GM12878 (cell line): ENCODE measurements around the gene MTHFD1L.

Source experiments
- ASH2L ChIP-seq: fragments of 300-600, 200-600 bp; sonication (generic); IDR thresholded peaks from 2 replicates; pipeline ENCODE4 v1.6.1; 2017; ENCODE audit warnings: low read depth, mild to moderate bottlenecking, borderline replicate concordance
- EP300 ChIP-seq, 2 experiments: fragments of 150-350 bp in 1 of 2; IDR thresholded peaks; 2 replicates each; pipeline ENCODE4 v1.6.1; 2011 to 2012; ENCODE audit warnings: low read depth in 2 of 2, low read length in 2 of 2, borderline replicate concordance in 1 of 2, improper control_type of control experiment in 1 of 2, inconsistent platforms in 1 of 2; ENCODE audit not compliant: control insufficient read depth in 1 of 2
- EZH2 ChIP-seq: IDR thresholded peaks from 2 replicates; pipeline ENCODE4 v1.6.1; 2012; ENCODE audit warnings: low read depth, mild to moderate bottlenecking, control low read depth, inconsistent platforms, low read length, borderline replicate concordance; ENCODE audit not compliant: control insufficient read depth
- MXI1 ChIP-seq: fragments of 150-350 bp; IDR thresholded peaks from 2 replicates; pipeline ENCODE4 v1.6.1; 2011; ENCODE audit warnings: low read depth, mild to moderate bottlenecking, inconsistent platforms, low read length, improper control_type of control experiment
- POLR2A ChIP-seq: IDR thresholded peaks from 2 replicates; pipeline ENCODE4 v1.6.1; 2011; ENCODE audit warnings: low read depth, mild to moderate bottlenecking, low read length
- SUZ12 ChIP-seq: fragments of 200-600 bp; sonication (generic); IDR thresholded peaks from one replicate; pipeline ENCODE4 v1.6.1; 2018; ENCODE audit warnings: antibody characterized with exemption, mild to moderate bottlenecking; ENCODE audit not compliant: unreplicated experiment
- ZNF384 ChIP-seq: IDR thresholded peaks from 2 replicates; pipeline ENCODE4 v1.6.1; 2012; ENCODE audit warnings: low read depth, mild to moderate bottlenecking, low read length, improper control_type of control experiment, borderline replicate concordance
- TF ChIP-seq, protein P1 (sequence below), 3 experiments: IDR thresholded peaks in 2 of 3; conservative IDR thresholded peaks in 1 of 3; 2 replicates each; pipeline ENCODE4 v1.5.1; 2011; ENCODE audit warnings: low read depth in 3 of 3, low read length in 3 of 3, mild to moderate bottlenecking in 3 of 3, control low read depth in 2 of 3, moderate library complexity in 2 of 3, inconsistent platforms in 1 of 3, mixed read lengths in 1 of 3; ENCODE audit not compliant: control insufficient read depth in 2 of 3, insufficient read depth in 1 of 3; ENCODE audit errors: extremely low read depth in 1 of 3
- TF ChIP-seq, protein P2 (sequence below): IDR thresholded peaks from 2 replicates; pipeline ENCODE4 v1.6.1; 2012; ENCODE audit warnings: mild to moderate bottlenecking, low read depth, low read length
- TF ChIP-seq, protein P3 (sequence below): fragments of 450-650 bp; IDR thresholded peaks from 2 replicates; pipeline ENCODE4 v1.6.1; 2014; ENCODE audit warnings: mild to moderate bottlenecking
- TF ChIP-seq, protein P4 (sequence below): fragments of 150-350 bp; IDR thresholded peaks from 2 replicates; pipeline ENCODE4 v1.6.1; 2016; ENCODE audit warnings: low read depth, low read length

DNA sequence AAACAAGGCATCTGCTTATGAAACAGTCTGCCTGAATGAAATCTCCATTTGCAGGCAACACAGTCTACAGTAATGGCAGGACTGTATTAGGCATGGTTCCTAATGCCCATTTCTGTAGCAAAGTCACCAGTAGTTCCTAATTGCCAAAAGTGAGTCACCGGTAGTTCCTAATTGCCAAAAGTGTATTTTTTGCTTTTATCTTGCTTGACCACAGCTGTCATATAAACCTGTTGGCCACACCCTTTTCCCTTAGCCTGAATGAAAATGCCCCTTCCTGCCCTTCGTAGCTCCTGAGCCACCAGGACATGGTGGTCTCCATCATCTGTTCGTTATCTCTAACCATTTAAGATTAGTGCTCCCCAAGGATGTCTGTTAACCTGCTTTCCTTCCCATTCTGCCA, 34.5 kb downstream of the MTHFD1L start:
- TF ChIP-seq EZH2 (no peak), ASH2L (no peak), POLR2A (no peak), EP300 (IDR thresholded peaks at IDR 0.05; ENCODE audit: borderline replicate concordance in 1 of 2, control insufficient read depth in 1 of 2, low read depth in 2 of 2, low read length in 2 of 2) (no peak), ZNF384 (no peak), MXI1 (no peak), SUZ12 (no peak)
- TF ChIP-seq, protein P1, sequence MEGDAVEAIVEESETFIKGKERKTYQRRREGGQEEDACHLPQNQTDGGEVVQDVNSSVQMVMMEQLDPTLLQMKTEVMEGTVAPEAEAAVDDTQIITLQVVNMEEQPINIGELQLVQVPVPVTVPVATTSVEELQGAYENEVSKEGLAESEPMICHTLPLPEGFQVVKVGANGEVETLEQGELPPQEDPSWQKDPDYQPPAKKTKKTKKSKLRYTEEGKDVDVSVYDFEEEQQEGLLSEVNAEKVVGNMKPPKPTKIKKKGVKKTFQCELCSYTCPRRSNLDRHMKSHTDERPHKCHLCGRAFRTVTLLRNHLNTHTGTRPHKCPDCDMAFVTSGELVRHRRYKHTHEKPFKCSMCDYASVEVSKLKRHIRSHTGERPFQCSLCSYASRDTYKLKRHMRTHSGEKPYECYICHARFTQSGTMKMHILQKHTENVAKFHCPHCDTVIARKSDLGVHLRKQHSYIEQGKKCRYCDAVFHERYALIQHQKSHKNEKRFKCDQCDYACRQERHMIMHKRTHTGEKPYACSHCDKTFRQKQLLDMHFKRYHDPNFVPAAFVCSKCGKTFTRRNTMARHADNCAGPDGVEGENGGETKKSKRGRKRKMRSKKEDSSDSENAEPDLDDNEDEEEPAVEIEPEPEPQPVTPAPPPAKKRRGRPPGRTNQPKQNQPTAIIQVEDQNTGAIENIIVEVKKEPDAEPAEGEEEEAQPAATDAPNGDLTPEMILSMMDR (IDR thresholded peaks at IDR 0.05 in 2 of 3, conservative IDR thresholded peaks at IDR 0.05 in 1 of 3; ENCODE audit: control insufficient read depth in 2 of 3, extremely low read depth in 1 of 3, insufficient read depth in 1 of 3, low read depth in 3 of 3, low read length in 3 of 3) = no peak
- TF ChIP-seq, protein P2, sequence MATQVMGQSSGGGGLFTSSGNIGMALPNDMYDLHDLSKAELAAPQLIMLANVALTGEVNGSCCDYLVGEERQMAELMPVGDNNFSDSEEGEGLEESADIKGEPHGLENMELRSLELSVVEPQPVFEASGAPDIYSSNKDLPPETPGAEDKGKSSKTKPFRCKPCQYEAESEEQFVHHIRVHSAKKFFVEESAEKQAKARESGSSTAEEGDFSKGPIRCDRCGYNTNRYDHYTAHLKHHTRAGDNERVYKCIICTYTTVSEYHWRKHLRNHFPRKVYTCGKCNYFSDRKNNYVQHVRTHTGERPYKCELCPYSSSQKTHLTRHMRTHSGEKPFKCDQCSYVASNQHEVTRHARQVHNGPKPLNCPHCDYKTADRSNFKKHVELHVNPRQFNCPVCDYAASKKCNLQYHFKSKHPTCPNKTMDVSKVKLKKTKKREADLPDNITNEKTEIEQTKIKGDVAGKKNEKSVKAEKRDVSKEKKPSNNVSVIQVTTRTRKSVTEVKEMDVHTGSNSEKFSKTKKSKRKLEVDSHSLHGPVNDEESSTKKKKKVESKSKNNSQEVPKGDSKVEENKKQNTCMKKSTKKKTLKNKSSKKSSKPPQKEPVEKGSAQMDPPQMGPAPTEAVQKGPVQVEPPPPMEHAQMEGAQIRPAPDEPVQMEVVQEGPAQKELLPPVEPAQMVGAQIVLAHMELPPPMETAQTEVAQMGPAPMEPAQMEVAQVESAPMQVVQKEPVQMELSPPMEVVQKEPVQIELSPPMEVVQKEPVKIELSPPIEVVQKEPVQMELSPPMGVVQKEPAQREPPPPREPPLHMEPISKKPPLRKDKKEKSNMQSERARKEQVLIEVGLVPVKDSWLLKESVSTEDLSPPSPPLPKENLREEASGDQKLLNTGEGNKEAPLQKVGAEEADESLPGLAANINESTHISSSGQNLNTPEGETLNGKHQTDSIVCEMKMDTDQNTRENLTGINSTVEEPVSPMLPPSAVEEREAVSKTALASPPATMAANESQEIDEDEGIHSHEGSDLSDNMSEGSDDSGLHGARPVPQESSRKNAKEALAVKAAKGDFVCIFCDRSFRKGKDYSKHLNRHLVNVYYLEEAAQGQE = no peak
- TF ChIP-seq, protein P3, sequence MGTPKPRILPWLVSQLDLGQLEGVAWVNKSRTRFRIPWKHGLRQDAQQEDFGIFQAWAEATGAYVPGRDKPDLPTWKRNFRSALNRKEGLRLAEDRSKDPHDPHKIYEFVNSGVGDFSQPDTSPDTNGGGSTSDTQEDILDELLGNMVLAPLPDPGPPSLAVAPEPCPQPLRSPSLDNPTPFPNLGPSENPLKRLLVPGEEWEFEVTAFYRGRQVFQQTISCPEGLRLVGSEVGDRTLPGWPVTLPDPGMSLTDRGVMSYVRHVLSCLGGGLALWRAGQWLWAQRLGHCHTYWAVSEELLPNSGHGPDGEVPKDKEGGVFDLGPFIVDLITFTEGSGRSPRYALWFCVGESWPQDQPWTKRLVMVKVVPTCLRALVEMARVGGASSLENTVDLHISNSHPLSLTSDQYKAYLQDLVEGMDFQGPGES = no peak
- TF ChIP-seq, protein P4, sequence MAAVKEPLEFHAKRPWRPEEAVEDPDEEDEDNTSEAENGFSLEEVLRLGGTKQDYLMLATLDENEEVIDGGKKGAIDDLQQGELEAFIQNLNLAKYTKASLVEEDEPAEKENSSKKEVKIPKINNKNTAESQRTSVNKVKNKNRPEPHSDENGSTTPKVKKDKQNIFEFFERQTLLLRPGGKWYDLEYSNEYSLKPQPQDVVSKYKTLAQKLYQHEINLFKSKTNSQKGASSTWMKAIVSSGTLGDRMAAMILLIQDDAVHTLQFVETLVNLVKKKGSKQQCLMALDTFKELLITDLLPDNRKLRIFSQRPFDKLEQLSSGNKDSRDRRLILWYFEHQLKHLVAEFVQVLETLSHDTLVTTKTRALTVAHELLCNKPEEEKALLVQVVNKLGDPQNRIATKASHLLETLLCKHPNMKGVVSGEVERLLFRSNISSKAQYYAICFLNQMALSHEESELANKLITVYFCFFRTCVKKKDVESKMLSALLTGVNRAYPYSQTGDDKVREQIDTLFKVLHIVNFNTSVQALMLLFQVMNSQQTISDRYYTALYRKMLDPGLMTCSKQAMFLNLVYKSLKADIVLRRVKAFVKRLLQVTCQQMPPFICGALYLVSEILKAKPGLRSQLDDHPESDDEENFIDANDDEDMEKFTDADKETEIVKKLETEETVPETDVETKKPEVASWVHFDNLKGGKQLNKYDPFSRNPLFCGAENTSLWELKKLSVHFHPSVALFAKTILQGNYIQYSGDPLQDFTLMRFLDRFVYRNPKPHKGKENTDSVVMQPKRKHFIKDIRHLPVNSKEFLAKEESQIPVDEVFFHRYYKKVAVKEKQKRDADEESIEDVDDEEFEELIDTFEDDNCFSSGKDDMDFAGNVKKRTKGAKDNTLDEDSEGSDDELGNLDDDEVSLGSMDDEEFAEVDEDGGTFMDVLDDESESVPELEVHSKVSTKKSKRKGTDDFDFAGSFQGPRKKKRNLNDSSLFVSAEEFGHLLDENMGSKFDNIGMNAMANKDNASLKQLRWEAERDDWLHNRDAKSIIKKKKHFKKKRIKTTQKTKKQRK = no peak
